GM23338 (cell line): Measurements from ENCODE around the gene HINT2. TPM values are rescaled to one million over a fixed set of nuclear protein-coding genes. Genes with fewer than 3 reads are reported as not detected.

Source experiments
- ATAC-seq: fragments of 200-7000 bp; cut with Tn5 transposase; 3 replicates; pipeline ENCODE4 v1.9.1; 2020
- DNase-seq: peaks from one replicate; pipeline ENCODE4 v3.0.0-alpha.2; 2015; ENCODE audit warnings: low spot score
- H2AFZ ChIP-seq: fragments of 200-600 bp; sonication (generic); 2 replicates; pipeline ENCODE4 v1.8.0; 2016; ENCODE audit warnings: antibody characterized with exemption, mild to moderate bottlenecking, moderate library complexity
- H3F3A ChIP-seq: fragments of 200-600 bp; sonication (generic); replicated peaks from 2 replicates; pipeline ENCODE4 v1.8.0; 2017; ENCODE audit warnings: antibody characterized with exemption, mixed run types, low read depth
- H3K27ac ChIP-seq: fragments of 200-600 bp; sonication (generic); 2 replicates; pipeline ENCODE4 v1.6.1; 2016; ENCODE audit warnings: low read depth
- H3K27me3 ChIP-seq: fragments of 200-600 bp; sonication (generic); 2 replicates; pipeline ENCODE4 v1.8.0; 2016; ENCODE audit warnings: mild to moderate bottlenecking, mixed run types, moderate library complexity; ENCODE audit not compliant: insufficient read depth
- H3K36me3 ChIP-seq: fragments of 200-600 bp; sonication (generic); 2 replicates; pipeline ENCODE4 v1.8.0; 2016; ENCODE audit warnings: mild to moderate bottlenecking; ENCODE audit not compliant: insufficient read depth
- H3K4me1 ChIP-seq: fragments of 200-600 bp; sonication (generic); 2 replicates; pipeline ENCODE4 v1.8.0; 2016; ENCODE audit warnings: mild to moderate bottlenecking, moderate library complexity; ENCODE audit not compliant: insufficient read depth
- H3K4me2 ChIP-seq: fragments of 200-600 bp; sonication (generic); 2 replicates; pipeline ENCODE4 v1.7.1; 2017; ENCODE audit warnings: mixed run types
- H3K4me3 ChIP-seq: fragments of 200-600 bp; sonication (generic); 2 replicates; pipeline ENCODE4 v1.6.1; 2016; ENCODE audit warnings: mixed run types
- H3K79me2 ChIP-seq: fragments of 200-600 bp; sonication (generic); replicated peaks from 2 replicates; pipeline ENCODE4 v1.8.0; 2017; ENCODE audit warnings: mild to moderate bottlenecking; ENCODE audit not compliant: insufficient read depth
- H3K9me2 ChIP-seq: fragments of 200-600 bp; sonication (generic); 2 replicates; pipeline ENCODE4 v1.8.0; 2017; ENCODE audit not compliant: insufficient read depth
- H4K20me1 ChIP-seq: fragments of 200-600 bp; sonication (generic); replicated peaks from 2 replicates; pipeline ENCODE4 v1.8.0; 2017; ENCODE audit warnings: mild to moderate bottlenecking; ENCODE audit not compliant: insufficient read depth
- H3K27ac Mint-ChIP-seq: 2 replicates; pipeline ENCODE4 v1.8.0; 2020; ENCODE audit warnings: inconsistent platforms, mild to moderate bottlenecking, moderate library complexity, mixed read lengths
- H3K27me3 Mint-ChIP-seq: 3 replicates; pipeline ENCODE4 v1.8.0; 2022; ENCODE audit warnings: low read depth, mild to moderate bottlenecking, moderate library complexity, mixed read lengths, inconsistent platforms; ENCODE audit not compliant: insufficient read depth, poor library complexity
- H3K36me3 Mint-ChIP-seq: 3 replicates; pipeline ENCODE4 v1.8.0; 2021; ENCODE audit warnings: low read depth, mild to moderate bottlenecking, inconsistent platforms, moderate library complexity, mixed read lengths
- H3K4me1 Mint-ChIP-seq: 3 replicates; pipeline ENCODE4 v1.8.0; 2020; ENCODE audit warnings: mild to moderate bottlenecking, inconsistent platforms, mixed read lengths
- H3K4me3 Mint-ChIP-seq: 3 replicates; pipeline ENCODE4 v1.8.0; 2021; ENCODE audit warnings: moderate library complexity, mild to moderate bottlenecking, inconsistent platforms, mixed read lengths
- H3K9me3 Mint-ChIP-seq: 3 replicates; pipeline ENCODE4 v1.8.0; 2020; ENCODE audit warnings: moderate library complexity, mild to moderate bottlenecking, inconsistent platforms, mixed read lengths
- CREB1 ChIP-seq: fragments of 250-450 bp; sonication (Bioruptor Pico); IDR thresholded peaks from 2 replicates; pipeline ENCODE4 v1.5.0; 2020; ENCODE audit warnings: low read depth, mild to moderate bottlenecking, moderate library complexity
- CTCF ChIP-seq, 2 experiments: fragments of 200-600 bp in 1 of 2; sonication (generic) in 1 of 2; conservative IDR thresholded peaks; 2 replicates each; pipeline versions ENCODE4 v1.5.1 to v1.6.1; 2016 to 2017; ENCODE audit warnings: antibody characterized with exemption in 2 of 2, low read depth in 2 of 2, mild to moderate bottlenecking in 2 of 2, moderate library complexity in 1 of 2
- EZH2 ChIP-seq: fragments of 200-600 bp; sonication (generic); IDR thresholded peaks from one replicate; pipeline ENCODE4 v1.8.0; 2017; ENCODE audit warnings: antibody characterized with exemption, mild to moderate bottlenecking, low read depth; ENCODE audit not compliant: unreplicated experiment
- EZH2phosphoT487 ChIP-seq: fragments of 200-600 bp; sonication (generic); IDR thresholded peaks from one replicate; pipeline ENCODE4 v1.8.1; 2018; ENCODE audit warnings: antibody characterized with exemption; ENCODE audit not compliant: unreplicated experiment
- NANOG ChIP-seq: IDR thresholded peaks from 2 replicates; pipeline ENCODE4 v1.6.1; 2016; ENCODE audit warnings: antibody characterized with exemption, borderline replicate concordance
- STAT1 ChIP-seq: IDR thresholded peaks from one replicate; pipeline ENCODE4 v1.6.1; 2016; ENCODE audit warnings: antibody characterized with exemption; ENCODE audit not compliant: unreplicated experiment
- ZNF331 ChIP-seq: fragments of 250-450 bp; sonication (Bioruptor Pico); IDR thresholded peaks from 2 replicates; pipeline ENCODE4 v1.5.0; 2020; ENCODE audit warnings: low read depth, mild to moderate bottlenecking, moderate library complexity
- ZNF462 ChIP-seq: fragments of 250-450 bp; sonication (Bioruptor Pico); IDR thresholded peaks from 2 replicates; pipeline ENCODE4 v1.5.0; 2020; ENCODE audit warnings: mild to moderate bottlenecking, moderate library complexity
- polyA plus RNA-seq: library from polyadenylated mRNA; unstranded; fragments of >200 nt; fragmentation: Nextera tagmentation; extraction: Ambion mirVana; gene quantifications from 2 replicates; pipeline ENCODE4 v1.2.1, GENCODE V29; 2016
- total RNA-seq: library from RNA; depleted of rRNA; stranded (reverse); fragments of >200 nt; shearing (Covaris generic); gene quantifications from 2 replicates; pipeline ENCODE4 v1.2.3, GENCODE V29; 2014

HINT2 gene
- total and polyA plus RNA-seq, 2 experiments from 2014 or later, result 20.9 to 69.9 TPM

DNA sequence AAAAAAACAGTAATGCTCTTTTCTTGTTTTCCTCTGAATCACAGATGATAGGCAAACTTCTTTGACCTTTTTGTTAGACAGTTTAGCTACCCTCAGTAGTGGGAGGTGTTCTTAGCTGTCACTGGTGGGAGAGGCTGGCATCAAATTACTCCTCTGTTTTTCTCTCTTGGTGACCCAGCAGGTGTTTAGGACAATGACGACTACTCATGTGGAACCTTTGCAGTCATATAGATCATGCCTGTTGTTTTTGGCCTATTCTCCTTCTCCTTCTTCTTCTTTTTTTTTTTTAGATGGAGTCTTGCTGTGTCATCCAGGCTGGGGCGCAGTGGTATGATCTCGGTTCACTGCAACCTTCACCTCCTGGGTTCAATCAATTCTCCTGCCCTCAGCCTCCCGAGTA, 38.8 kb downstream of the HINT2 start:
- H2AFZ ChIP-seq, result no peak overlapping the region
- no peak for TF ChIP-seq NANOG

GRCh38 chr9:35774907-35775635, 39.8 kb downstream of the HINT2 start:
- Histone ChIP-seq H3K27me3 (no peaks in the 10 kb centered on the region), H3K79me2 (no peaks in the 10 kb centered on the region), H4K20me1 (peaks cover 3% of the 10 kb centered on the region; the same call in 1 of the 2 replicates), H3K36me3 (no peaks in the 10 kb centered on the region), H3K9me2 (no peaks in the 10 kb centered on the region), H3K4me2 (peak overlapping the region; percentile 14; the same call in 1 of the 2 replicates), H3K4me3 (no peak overlapping the region), H2AFZ (peak overlapping the region; percentile 35; the same call in 1 of the 2 replicates), H3K27ac (peak overlapping the region; percentile 82; the same call in 1 of the 2 replicates), H3F3A (0 out of 2 replicates have a peak, but pooled peaks cover 4% of the 10 kb centered on the region), H3K4me1 (peaks cover 16% of the 10 kb centered on the region)
- peaks cover 16% of the 10 kb centered on the region for H3K4me1 Mint-ChIP-seq
- H3K36me3 Mint-ChIP-seq, result no peaks in the 10 kb centered on the region
- ATAC-seq (peak; percentile 76), DNase-seq (peak; percentile 50)
- peak overlapping the region; percentile 88 for H3K27ac Mint-ChIP-seq
- no peaks in the 10 kb centered on the region for H3K9me3 Mint-ChIP-seq
- no peaks in the 10 kb centered on the region for H3K27me3 Mint-ChIP-seq
- H3K4me3 Mint-ChIP-seq, result no peak overlapping the region
- no peak for TF ChIP-seq CREB1
- TF ChIP-seq STAT1, result no peak
- TF ChIP-seq EZH2phosphoT487, result no peak
- no peak for TF ChIP-seq ZNF331 (CRISPR knock-in tag)
- no peak for TF ChIP-seq ZNF462 (CRISPR knock-in tag)
- no peak for TF ChIP-seq EZH2
- no peak for TF ChIP-seq CTCF (conservative IDR thresholded peaks at IDR 0.05; ENCODE audit: low read depth in 2 of 2)

More for the DNA sequence above, 38.8 kb downstream of the HINT2 start:
- Mint-ChIP-seq H3K9me3 (no peaks in the 10 kb centered on the region), H3K4me3 (no peak overlapping the region), H3K27ac (peak overlapping the region; percentile 74; the same call in 1 of the 2 replicates), H3K4me1 (peaks cover 16% of the 10 kb centered on the region), H3K27me3 (no peaks in the 10 kb centered on the region), H3K36me3 (peaks cover 3% of the 10 kb centered on the region; the same call in 2 of the 3 replicates)
- Histone ChIP-seq H4K20me1 (0 out of 2 replicates have a peak, but pooled peaks cover 4% of the 10 kb centered on the region), H3K79me2 (no peaks in the 10 kb centered on the region), H3K9me2 (no peaks in the 10 kb centered on the region), H3K4me3 (no peak overlapping the region), H3K4me2 (no peak overlapping the region), H3K27ac (no peak overlapping the region), H3F3A (0 out of 2 replicates have a peak, but pooled peaks cover 4% of the 10 kb centered on the region), H3K4me1 (peaks cover 16% of the 10 kb centered on the region), H3K27me3 (no peaks in the 10 kb centered on the region), H3K36me3 (no peaks in the 10 kb centered on the region)
- ATAC-seq, result peak; percentile 32; the same call in 2 of the 3 replicates
- DNase-seq, result no peak
